Measurements from ENCODE around the gene PLCB1.

Gene PLCB1

DNA sequence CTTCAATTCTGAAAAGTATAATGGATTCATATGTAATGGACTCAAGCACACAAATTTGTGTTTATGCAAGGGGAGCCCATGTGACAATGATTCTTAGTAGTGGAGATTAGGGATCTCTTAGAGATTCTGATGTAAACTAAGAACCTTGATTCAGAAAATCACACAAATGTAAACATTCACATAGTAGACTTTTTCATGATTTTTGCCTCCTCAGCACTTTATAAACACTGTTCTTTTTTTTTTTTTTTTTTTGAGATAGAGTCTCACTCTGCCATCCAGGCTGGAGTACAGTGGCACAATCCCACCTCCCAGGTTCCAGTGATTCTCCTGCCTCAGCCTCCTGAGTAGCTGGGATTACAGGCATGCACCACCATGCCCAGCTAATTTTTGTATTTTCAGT, 766.8 kb downstream of the PLCB1 start:
- no peak for DNase-seq (ENCODE audit: low read depth)

- DNase-seq (ENCODE audit: low read depth): no peak
Observed at GRCh38 chr20:8901237-8902025, 769.4 kb downstream of the PLCB1 start.

- DNase-seq (ENCODE audit: low read depth): no peak
Observed at GRCh38 chr20:8903655-8904605, 771.9 kb downstream of the PLCB1 start.

GRCh38 chr20:8909596-8909995, 777.5 kb downstream of the PLCB1 start:
- DNase-seq (ENCODE audit: low read depth): no peak

DNA sequence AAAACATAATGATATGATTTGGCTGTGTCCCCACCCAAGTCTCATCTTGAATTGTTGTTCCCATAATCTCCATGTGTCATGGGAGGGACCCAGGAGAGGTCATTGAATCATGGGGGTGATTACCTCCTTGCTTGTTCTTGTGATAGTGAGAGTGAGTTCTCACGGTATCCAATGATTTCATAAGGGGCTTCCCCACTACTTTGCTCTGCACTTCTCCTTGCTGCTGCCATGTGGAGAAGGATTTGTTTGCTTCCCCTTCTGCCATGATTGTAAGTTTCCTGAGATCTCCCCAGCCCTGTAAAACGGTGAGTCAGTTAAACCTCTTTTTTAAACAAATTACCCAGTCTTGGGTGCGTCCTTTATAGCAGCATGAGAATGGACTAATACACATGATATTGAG, 780.0 kb downstream of the PLCB1 start:
- no peak for DNase-seq (ENCODE audit: low read depth)

DNA sequence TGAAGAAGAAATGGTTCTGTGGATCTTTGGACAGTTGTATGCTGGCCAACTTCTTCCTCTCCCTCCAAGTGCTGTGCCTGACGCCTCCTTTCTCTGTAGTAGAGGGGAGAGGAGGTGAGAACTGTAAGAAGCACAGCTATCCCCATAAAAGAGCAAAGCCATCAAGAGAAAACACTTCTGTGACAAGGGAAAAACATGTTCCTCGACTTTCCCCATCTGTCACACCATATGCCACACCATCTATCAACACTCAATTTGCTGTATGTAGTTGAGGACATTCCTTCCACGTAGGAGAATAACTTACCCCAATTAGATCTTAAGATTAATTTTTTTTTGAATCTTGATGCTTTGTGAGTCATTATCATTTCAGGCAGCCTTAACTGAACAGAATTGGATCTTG, 780.7 kb downstream of the PLCB1 start:
- no peak for DNase-seq (ENCODE audit: low read depth)

- DNase-seq (ENCODE audit: low read depth): no peak
Observed at GRCh38 chr20:8913456-8913855, 781.4 kb downstream of the PLCB1 start.

GRCh38 chr20:8914421-8914820, 782.4 kb downstream of the PLCB1 start:
- DNase-seq (ENCODE audit: low read depth): no peak

- DNase-seq (ENCODE audit: low read depth): no peak
Observed at GRCh38 chr20:8917084-8917483, 785.0 kb downstream of the PLCB1 start.

DNA sequence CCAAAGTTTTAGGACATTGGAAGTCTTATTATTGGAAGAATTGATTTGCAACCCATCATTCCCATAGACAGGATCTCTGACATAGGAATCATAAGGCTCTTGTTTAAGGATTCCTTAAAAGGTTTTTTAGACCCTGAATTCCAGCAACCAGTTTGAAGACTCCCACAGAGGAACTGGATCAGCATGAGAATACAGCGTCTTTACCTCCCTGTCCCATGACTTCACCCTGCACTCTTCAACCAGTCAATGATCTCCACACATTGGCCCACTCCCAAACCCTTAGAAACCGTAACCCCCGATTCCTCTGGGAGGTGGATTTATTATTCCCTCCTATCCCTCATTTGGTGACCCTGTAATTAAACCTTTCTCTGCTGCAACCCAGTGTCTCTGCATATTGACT, 786.1 kb downstream of the PLCB1 start:
- no peak for DNase-seq (ENCODE audit: low read depth)

GRCh38 chr20:8924539-8924938, 792.5 kb downstream of the PLCB1 start:
- no peak for DNase-seq (ENCODE audit: low read depth)

GRCh38 chr20:8930726-8931125, 798.7 kb downstream of the PLCB1 start:
- no peak for DNase-seq (ENCODE audit: low read depth)

DNA sequence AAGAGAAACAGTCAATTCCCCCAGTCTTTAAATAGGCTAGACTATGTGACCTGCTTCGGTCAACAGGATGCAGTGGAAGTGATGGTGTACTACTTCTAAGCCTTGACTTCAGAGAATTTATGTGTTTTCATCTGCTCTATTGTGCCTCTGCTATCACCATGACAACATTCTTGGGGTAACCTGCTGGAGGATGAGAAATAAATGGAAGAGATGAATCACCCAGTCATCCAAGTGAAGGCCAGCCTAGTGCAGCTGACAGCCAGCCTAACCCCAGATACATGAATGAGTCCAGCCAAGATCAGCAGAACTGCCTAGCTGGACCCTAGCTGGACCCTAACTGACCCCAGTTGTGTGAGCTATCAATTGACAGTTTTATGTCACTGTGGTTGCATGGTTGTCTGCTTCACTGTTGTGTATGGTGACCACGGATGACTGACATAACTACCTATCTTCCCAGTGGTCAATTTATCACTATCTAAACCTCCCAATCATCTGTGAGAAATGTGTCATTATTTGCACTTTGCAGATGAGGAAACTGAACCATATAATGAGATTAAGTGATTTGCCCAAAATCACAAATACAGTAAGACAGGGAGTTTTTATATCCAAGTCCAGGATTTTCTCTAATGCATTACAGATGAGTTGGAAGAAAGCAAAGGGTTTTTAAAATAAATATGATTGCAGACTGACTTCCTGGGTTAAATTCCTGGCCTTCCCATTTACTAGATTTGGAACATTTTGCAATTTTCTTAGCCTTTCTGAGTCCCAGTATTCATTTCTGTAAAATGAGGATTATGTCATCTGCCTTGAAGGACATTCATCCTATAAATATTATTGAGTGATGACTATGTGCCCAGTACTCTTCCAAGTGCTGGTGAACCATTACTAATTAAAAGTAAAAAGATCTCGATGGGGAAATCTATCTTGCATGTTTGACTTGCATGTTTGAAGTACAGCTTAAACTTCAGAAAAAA, 800.4 kb downstream of the PLCB1 start:
- no peak for DNase-seq (ENCODE audit: low read depth)

DNA sequence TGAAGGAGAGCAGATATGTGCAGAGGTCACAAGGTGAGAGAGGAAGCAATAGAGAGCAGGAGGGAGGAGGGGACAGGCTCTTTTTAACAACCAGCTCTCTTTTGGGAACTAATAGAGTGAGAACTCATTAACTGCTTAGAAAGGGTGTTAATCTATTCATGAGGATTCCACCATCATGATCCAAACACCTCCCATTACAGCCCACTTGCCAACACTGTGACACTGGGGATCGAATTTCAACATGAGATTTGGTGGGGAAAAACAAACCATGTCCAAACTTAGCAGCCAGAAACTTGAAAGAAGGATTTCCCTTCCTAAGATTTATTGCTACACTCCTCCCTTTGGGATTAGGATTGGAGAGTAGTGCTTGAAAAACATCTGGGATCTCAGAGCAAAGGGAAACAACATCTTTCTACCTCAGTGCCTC, 801.3 kb downstream of the PLCB1 start:
- no peak for DNase-seq (ENCODE audit: low read depth)

- no peak for DNase-seq (ENCODE audit: low read depth)
Observed at GRCh38 chr20:8934362-8934761, 802.3 kb downstream of the PLCB1 start.

Data from activated T-helper 1 cell treated with Interleukin-2 at 50 U/mL for 16 hours (primary cell).